Activated CD8-positive, alpha-beta memory T cell treated with anti-CD3 and anti-CD28 coated beads, Interleukin-2, amount 10 ng/mL, durations not matched to agents 7 days and 5 days (primary cell): ENCODE data around the gene PELI3. TPM values are rescaled to one million over a fixed set of nuclear protein-coding genes. Genes with fewer than 3 reads are reported as not detected.
A peak's percentile ranks its signal among the peaks of the same experiment; 100 is the strongest.
"Not testable (repeated sequence)": the region's sequence is repeated elsewhere in the genome, so short reads cannot be mapped to it uniquely, and the experiment has no call there.

Source experiments
- ATAC-seq: fragments of 150-1000 bp; cut with Tn5 transposase; one replicate; pipeline ENCODE4 v1.10.0; 2021; ENCODE audit warnings: moderate library complexity
- CTCF ChIA-PET: fragments of 350-600 bp; sonication (Branson Sonifier 250); formaldehyde crosslinking; loops from one replicate; lab custom pipeline; 2021; ENCODE audit warnings: antibody characterized with exemption; lab: Charles Lee
- DNase-seq: peaks from one replicate; pipeline ENCODE4 v3.0.0-alpha.2; 2020
- H3K27ac Mint-ChIP-seq: one replicate; pipeline ENCODE4 v1.8.0; 2021; ENCODE audit warnings: mild to moderate bottlenecking, mixed read lengths
- H3K27me3 Mint-ChIP-seq: one replicate; pipeline ENCODE4 v1.8.0; 2021; ENCODE audit warnings: mixed read lengths
- H3K36me3 Mint-ChIP-seq: one replicate; pipeline ENCODE4 v1.8.0; 2021; ENCODE audit warnings: mild to moderate bottlenecking, mixed read lengths
- H3K4me1 Mint-ChIP-seq: one replicate; pipeline ENCODE4 v1.8.0; 2021; ENCODE audit warnings: mixed read lengths
- H3K4me3 Mint-ChIP-seq: one replicate; pipeline ENCODE4 v1.8.0; 2021; ENCODE audit warnings: mild to moderate bottlenecking, moderate library complexity, mixed read lengths
- H3K9me3 Mint-ChIP-seq: one replicate; pipeline ENCODE4 v1.8.0; 2022; ENCODE audit warnings: low read depth, mixed read lengths
- total RNA-seq, 2 experiments: library from RNA; stranded (reverse); gene quantifications; one replicate each; pipeline ENCODE4 v1.2.3, GENCODE V29; 2021

The PELI3 gene
- total RNA-seq, 2 experiments from 2014 or later, result 4.1 to 5.7 TPM

DNA sequence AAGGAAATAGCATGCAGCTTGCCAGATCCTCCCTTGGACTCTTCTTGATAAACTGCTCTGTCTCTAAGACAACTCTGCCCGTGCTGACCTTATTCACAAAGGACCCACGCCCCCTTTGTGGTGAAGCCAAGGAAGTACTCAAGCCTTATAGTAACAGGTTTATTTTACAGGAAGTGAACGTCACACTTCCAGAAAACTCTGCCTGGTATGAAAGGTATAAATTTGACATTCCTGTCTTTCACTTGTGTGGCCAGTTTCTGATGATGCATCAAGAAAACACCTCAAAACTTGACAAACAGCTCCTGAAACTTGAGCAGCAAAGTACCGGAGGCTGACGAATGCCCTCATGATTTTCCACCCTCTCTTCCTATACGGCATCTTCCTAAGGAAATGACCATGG lies 12.5 kb upstream of the PELI3 start:
- H3K4me3 Mint-ChIP-seq, result no peak overlapping the region
- H3K36me3 Mint-ChIP-seq, result no peaks in the 10 kb centered on the region
- H3K27me3 Mint-ChIP-seq, result peaks cover 6% of the 10 kb centered on the region
- CTCF ChIA-PET, result interaction anchor here (0.9 to 1.6 kb wide), 3 partner anchors 68 to 719 kb away, joined by 3 to 5 read pairs (median 3); partner anchors contain the start of gene RBM4B
- no peak overlapping the region for H3K27ac Mint-ChIP-seq
- DNase-seq, result no peak
- H3K4me1 Mint-ChIP-seq, result peaks cover 21% of the 10 kb centered on the region
- ATAC-seq, result no peak
- H3K9me3 Mint-ChIP-seq, result no peaks in the 10 kb centered on the region

DNA sequence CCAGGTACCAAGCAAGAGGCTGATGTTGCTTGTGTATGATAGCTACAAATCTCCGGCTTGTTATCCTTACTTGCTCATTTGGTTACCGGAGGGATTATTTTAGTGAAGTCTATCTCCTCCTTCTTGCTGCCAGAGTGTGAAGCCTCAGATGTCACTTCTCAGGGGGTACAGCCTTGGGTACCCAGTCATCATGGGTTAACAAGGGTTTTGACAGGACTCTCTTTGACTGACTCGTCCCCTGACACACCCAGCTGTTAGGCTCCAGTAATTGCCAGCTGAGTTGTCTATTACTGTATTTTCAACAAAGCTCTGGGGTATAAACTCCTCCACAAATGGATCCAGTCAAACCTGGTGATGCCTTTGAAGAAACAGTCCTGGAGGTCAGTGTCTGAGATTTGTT lies 11.9 kb upstream of the PELI3 start:
- Mint-ChIP-seq H3K27me3 (peaks cover 6% of the 10 kb centered on the region), H3K4me3 (no peak overlapping the region), H3K36me3 (no peaks in the 10 kb centered on the region), H3K9me3 (no peaks in the 10 kb centered on the region), H3K4me1 (peaks cover 26% of the 10 kb centered on the region), H3K27ac (no peak overlapping the region)
- no peak for DNase-seq
- no peak for ATAC-seq
- CTCF ChIA-PET, result interaction anchor here (0.9 to 1.6 kb wide), 5 partner anchors 16 to 720 kb away, joined by 3 to 7 read pairs (median 5); partner anchors contain the start of genes DPP3, MRPL11 and RBM4B

GRCh38 chr11:66457826-66458225 lies 8.9 kb upstream of the PELI3 start:
- peaks cover 1% of the 10 kb centered on the region for H3K36me3 Mint-ChIP-seq
- no peak for ATAC-seq
- no peak for DNase-seq
- H3K4me1 Mint-ChIP-seq, result peaks cover 32% of the 10 kb centered on the region
- no peaks in the 10 kb centered on the region for H3K9me3 Mint-ChIP-seq
- no peak overlapping the region for H3K27ac Mint-ChIP-seq
- H3K27me3 Mint-ChIP-seq, result no peaks in the 10 kb centered on the region
- H3K4me3 Mint-ChIP-seq, result no peak overlapping the region
- CTCF ChIA-PET, result interaction anchor here (0.7 kb wide), 1 partner anchor 19 kb away, joined by 3 read pairs; the partner anchor contains the start of gene MRPL11

DNA sequence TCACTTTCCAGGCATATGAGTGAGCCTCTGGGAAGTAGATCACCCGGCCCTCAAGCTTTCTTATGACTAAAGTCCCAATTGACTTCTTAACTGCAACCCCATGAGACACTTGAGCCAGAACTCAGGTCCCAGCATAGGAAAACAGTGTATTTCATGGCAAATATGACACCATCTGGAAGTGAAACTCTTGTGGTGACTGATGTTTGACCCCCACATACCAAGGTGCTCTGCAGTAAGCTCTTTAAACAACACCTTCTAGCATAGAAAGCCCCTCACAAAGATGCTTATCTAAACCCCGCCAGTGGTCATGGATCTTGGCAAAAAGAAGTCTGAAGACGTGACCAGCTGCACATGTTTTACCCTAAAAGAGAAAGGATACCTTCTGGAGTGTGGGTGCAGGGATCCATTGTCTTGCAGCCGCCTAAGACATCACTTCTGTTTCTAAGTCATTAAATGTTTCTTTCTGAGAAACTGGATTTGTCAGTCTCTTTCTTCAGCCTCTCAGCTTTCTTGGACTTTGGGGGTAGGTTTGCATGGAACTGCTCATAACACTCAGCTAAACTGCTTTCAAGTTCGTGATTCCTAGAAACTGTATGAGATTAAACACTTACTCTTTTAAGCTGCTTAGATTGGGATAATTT lies 7.4 kb upstream of the PELI3 start:
- CTCF ChIA-PET, result no interaction called here
- H3K4me1 Mint-ChIP-seq, result peaks cover 32% of the 10 kb centered on the region
- ATAC-seq, result peak; percentile 20

GRCh38 chr11:66462010-66462409 lies 4.7 kb upstream of the PELI3 start:
- CTCF ChIA-PET, result interaction anchor here (1.1 to 2.0 kb wide), 3 partner anchors 17 to 372 kb away, joined by 3 to 7 read pairs (median 6); partner anchors contain the start of genes DPP3 and MRPL11
- Mint-ChIP-seq H3K4me3 (no peak overlapping the region), H3K9me3 (no peaks in the 10 kb centered on the region), H3K36me3 (peaks cover 1% of the 10 kb centered on the region), H3K27ac (no peak overlapping the region), H3K27me3 (no peaks in the 10 kb centered on the region), H3K4me1 (peaks cover 30% of the 10 kb centered on the region)
- no peak for DNase-seq
- ATAC-seq, result no peak

More for the DNA sequence above, 7.4 kb upstream of the PELI3 start:
- H3K36me3 Mint-ChIP-seq, result peaks cover 1% of the 10 kb centered on the region
- H3K9me3 Mint-ChIP-seq, result no peaks in the 10 kb centered on the region
- no peak overlapping the region for H3K27ac Mint-ChIP-seq
- no peak overlapping the region for H3K4me3 Mint-ChIP-seq
- no peak for DNase-seq
- H3K27me3 Mint-ChIP-seq, result no peaks in the 10 kb centered on the region

GRCh38 chr11:66462911-66463310 lies 3.8 kb upstream of the PELI3 start:
- no peaks in the 10 kb centered on the region for H3K27me3 Mint-ChIP-seq
- no peak overlapping the region for H3K4me3 Mint-ChIP-seq
- ATAC-seq, result no peak
- CTCF ChIA-PET, result interaction anchor here (1.1 kb wide), 1 partner anchor 54 kb away, joined by 4 read pairs; no protein-coding TSS in a partner anchor
- peaks cover 1% of the 10 kb centered on the region for H3K36me3 Mint-ChIP-seq
- peaks cover 36% of the 10 kb centered on the region for H3K4me1 Mint-ChIP-seq
- H3K9me3 Mint-ChIP-seq, result no peaks in the 10 kb centered on the region
- DNase-seq, result no peak
- peak overlapping the region; percentile 67 for H3K27ac Mint-ChIP-seq

DNA sequence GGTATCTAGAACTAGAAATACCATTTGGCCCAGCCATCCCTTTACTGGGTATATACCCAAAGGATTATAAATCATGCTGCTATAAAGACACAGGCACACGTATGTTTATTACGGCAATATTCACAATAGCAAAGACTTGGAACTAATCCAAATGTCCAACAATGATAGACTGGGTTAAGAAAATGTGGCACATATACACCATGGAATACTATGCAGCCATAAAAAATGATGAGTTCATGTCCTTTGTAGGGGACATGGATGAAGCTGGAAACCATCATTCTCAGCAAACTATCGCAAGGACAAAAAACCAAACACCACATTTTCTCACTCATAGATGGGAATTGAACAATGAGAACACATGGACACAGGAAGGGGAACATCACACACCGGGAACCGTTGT lies 2.6 kb upstream of the PELI3 start:
- H3K36me3 Mint-ChIP-seq, H3K27me3 Mint-ChIP-seq, ATAC-seq, H3K4me3 Mint-ChIP-seq, H3K27ac Mint-ChIP-seq, H3K9me3 Mint-ChIP-seq, DNase-seq: not testable (repeated sequence)
- H3K4me1 Mint-ChIP-seq, result peaks cover 34% of the 10 kb centered on the region
- CTCF ChIA-PET, result interaction anchor here (0.7 kb wide), 1 partner anchor 342 kb away, joined by 3 read pairs; no protein-coding TSS in a partner anchor

DNA sequence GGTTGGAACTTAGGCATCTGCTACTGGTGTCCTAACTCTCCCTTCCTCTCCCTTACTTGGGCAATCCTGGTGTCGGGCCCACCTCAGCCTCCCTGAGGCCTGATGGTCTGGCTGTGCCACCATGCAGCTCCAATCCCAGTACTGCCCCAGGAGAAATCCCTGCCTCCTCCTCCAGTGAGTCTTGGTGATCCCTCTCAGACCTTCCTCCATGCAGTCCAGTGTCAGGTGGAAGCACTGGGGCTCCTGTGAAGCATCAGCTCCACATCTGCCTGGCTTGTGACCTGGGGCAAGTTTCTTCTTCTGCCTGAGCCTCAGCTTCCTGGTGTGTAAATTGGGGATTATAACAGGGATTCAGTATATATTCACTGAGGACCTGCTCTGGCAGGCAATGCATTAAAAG lies 1.8 kb upstream of the PELI3 start:
- DNase-seq (no peak), ATAC-seq (no peak)
- CTCF ChIA-PET, result interaction anchor here (1.3 to 1.5 kb wide), 2 partner anchors 26 to 56 kb away, joined by 3 to 6 read pairs; partner anchors contain the start of gene MRPL11
- Mint-ChIP-seq H3K9me3 (no peaks in the 10 kb centered on the region), H3K4me1 (peaks cover 27% of the 10 kb centered on the region), H3K27ac (no peak overlapping the region), H3K36me3 (peaks cover 1% of the 10 kb centered on the region), H3K4me3 (no peak overlapping the region), H3K27me3 (no peaks in the 10 kb centered on the region)

DNA sequence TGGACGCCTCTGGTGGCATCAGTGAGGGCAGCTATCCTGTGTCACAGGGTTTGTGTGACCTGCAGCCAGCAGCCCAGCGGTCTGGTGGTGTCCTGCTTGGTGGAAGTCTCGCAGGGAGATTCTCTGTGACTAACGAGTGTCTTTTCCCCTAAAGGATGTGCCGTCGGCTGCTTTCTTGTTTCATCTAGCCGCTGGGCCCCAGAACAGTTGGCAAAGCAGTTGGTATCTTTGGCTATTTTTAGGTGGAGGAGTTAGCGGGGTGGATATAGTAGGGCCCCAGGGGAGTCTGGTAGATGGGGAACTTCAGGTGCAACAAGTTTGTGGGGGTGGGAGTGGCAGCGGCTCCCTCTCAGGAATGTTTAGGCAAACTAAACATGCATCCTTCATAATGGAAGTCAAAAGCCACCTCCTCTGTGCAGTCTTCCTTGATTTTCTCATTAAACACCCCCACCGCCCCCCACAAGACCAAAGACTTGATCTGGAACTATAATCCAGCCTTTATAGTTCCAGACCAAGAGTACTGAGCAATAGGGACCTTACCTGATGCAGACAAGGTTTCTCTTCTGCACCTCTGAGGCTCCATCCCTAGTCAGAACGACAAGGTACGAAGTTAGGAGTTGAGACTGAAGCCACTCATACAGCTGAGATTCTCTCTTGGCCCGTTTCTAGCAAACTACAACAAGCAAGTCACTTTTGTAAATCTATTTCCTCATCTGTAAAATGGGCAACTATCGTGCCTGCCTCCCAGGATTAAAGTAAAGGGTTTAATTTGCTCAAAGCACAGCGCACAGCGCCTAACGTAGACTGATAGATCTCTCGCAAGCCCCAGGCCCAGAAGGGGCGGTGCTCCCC lies 1.1 kb upstream of the PELI3 start:
- Mint-ChIP-seq H3K36me3 (peaks cover 1% of the 10 kb centered on the region), H3K27me3 (no peaks in the 10 kb centered on the region), H3K9me3 (no peaks in the 10 kb centered on the region), H3K4me1 (peaks cover 27% of the 10 kb centered on the region), H3K4me3 (peak overlapping the region; percentile 80), H3K27ac (peak overlapping the region; percentile 74)
- DNase-seq (no peak), ATAC-seq (no peak)
- CTCF ChIA-PET, result interaction anchor here (1.0 to 5.2 kb wide), 5 partner anchors 14 to 215 kb away, joined by 3 to 43 read pairs (median 3); partner anchors contain the start of genes DPP3 and MRPL11

- DNase-seq, result no peak
- Mint-ChIP-seq H3K27ac (peak overlapping the region; percentile 75), H3K4me1 (peaks cover 26% of the 10 kb centered on the region), H3K9me3 (no peaks in the 10 kb centered on the region), H3K36me3 (no peaks in the 10 kb centered on the region), H3K4me3 (peak overlapping the region; percentile 80), H3K27me3 (no peaks in the 10 kb centered on the region)
- CTCF ChIA-PET, result interaction anchor here (0.6 to 5.2 kb wide), 8 partner anchors 12 to 213 kb away, joined by 3 to 43 read pairs (median 3); partner anchors contain the start of genes DPP3, MRPL11 and RBM4B
- peak; percentile 62 for ATAC-seq
Observed at GRCh38 chr11:66467034-66467659, 442 bp downstream of the PELI3 start.

DNA sequence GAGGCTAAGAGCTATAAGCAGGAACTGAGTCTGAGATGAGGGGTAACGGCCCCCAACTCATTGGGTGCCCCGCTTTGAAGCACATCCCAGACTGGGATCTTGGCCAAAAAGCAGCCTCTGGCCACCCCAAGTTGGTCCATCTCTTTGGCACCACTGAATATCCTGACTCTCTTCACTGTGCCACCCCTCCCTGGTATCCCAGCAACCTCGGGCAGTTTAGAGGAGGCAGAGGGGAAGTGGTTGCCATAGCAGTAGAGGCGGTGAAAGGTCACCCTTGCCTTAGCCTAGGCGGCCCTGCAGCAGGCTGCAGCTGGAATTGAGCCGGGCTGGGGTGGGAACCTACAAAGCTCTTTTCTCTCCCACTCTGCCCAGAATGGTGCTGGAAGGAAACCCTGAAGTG lies 1.1 kb downstream of the PELI3 start:
- Mint-ChIP-seq H3K4me3 (peak overlapping the region; percentile 77), H3K9me3 (no peaks in the 10 kb centered on the region), H3K36me3 (no peaks in the 10 kb centered on the region), H3K27ac (peak overlapping the region; percentile 75), H3K27me3 (no peaks in the 10 kb centered on the region), H3K4me1 (peaks cover 22% of the 10 kb centered on the region)
- DNase-seq (no peak), ATAC-seq (no peak)
- CTCF ChIA-PET, result interaction anchor here (1.0 to 5.2 kb wide), 5 partner anchors 12 to 195 kb away, joined by 3 to 43 read pairs (median 3); partner anchors contain the start of genes DPP3 and MRPL11

DNA sequence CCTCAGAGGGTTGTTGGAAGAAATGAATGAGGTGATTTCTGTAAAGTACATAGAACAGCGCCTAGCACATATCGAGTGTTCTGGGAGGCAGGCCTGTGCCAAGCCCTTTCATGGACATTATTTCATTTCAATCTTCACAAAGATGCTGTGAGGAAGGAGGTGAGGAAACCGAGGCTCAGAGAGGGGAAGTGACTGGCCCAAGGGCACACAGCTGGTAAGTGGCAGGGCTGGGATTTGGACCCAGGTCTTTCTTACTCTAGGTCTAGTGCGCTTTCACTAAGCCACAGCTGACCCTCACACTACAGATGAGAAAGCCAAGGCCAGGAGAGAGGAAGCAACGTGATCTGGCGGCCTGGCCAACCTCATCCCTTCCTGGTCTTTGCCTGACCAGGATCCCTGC lies 2.0 kb downstream of the PELI3 start:
- H3K36me3 Mint-ChIP-seq, result no peaks in the 10 kb centered on the region
- ATAC-seq, result no peak
- no peak overlapping the region for H3K4me3 Mint-ChIP-seq
- H3K9me3 Mint-ChIP-seq, result no peaks in the 10 kb centered on the region
- CTCF ChIA-PET, result interaction anchor here (1.0 to 5.2 kb wide), 3 partner anchors 11 to 61 kb away, joined by 3 to 43 read pairs (median 6); partner anchors contain the start of genes DPP3 and MRPL11
- H3K27ac Mint-ChIP-seq, result no peak overlapping the region
- no peak for DNase-seq
- H3K4me1 Mint-ChIP-seq, result peaks cover 15% of the 10 kb centered on the region
- no peaks in the 10 kb centered on the region for H3K27me3 Mint-ChIP-seq
